ENCODE results near the gene PSMD1. TPM values are rescaled to one million over a fixed set of nuclear protein-coding genes. Genes with fewer than 3 reads are reported as not detected.
A peak's percentile ranks its signal among the peaks of the same experiment; 100 is the strongest.

The PSMD1 gene
- total RNA-seq, 2 donors from 2014 or later: 47.1 to 73.1 TPM

DNA sequence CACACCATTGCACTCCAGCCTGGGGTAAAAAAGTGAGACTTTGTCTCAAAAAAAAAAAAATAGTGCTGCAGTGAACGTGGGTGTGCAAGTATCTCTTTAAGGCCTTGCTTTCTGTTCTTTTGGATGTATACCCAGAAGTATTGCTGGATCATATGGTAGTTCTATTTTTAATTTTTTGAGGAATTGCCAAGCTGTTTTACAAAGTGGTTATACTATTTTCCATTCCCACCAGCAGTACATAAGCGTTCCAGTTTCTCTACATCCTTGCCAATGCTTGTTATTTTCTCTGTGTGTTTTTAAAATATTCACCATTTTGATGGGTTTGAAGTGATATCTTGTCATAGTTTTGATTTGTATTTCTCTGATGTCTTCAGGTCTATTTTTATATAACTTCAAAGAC is 154.8 kb downstream of the PSMD1 start:
- intact Hi-C loops (cut with DNase I): no loop called here
- Histone ChIP-seq H3K27me3 (replicated peaks; ENCODE audit: insufficient read depth) (no peaks in the 10 kb centered on the region), H3K4me1 (replicated peaks) (no peaks in the 10 kb centered on the region), H3K9me3 (no peaks in the 10 kb centered on the region), H3K36me3 (no peaks in the 10 kb centered on the region), H3K4me3 (no peak overlapping the region), H3K27ac (no peak overlapping the region)
- TF ChIP-seq POLR2AphosphoS5 (IDR thresholded peaks at IDR 0.05): no peak
- TF ChIP-seq, protein P1, sequence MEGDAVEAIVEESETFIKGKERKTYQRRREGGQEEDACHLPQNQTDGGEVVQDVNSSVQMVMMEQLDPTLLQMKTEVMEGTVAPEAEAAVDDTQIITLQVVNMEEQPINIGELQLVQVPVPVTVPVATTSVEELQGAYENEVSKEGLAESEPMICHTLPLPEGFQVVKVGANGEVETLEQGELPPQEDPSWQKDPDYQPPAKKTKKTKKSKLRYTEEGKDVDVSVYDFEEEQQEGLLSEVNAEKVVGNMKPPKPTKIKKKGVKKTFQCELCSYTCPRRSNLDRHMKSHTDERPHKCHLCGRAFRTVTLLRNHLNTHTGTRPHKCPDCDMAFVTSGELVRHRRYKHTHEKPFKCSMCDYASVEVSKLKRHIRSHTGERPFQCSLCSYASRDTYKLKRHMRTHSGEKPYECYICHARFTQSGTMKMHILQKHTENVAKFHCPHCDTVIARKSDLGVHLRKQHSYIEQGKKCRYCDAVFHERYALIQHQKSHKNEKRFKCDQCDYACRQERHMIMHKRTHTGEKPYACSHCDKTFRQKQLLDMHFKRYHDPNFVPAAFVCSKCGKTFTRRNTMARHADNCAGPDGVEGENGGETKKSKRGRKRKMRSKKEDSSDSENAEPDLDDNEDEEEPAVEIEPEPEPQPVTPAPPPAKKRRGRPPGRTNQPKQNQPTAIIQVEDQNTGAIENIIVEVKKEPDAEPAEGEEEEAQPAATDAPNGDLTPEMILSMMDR (IDR thresholded peaks at IDR 0.05): no peak
- no peak for TF ChIP-seq POLR2A (IDR thresholded peaks at IDR 0.05)
- no peak for DNase-seq (ENCODE audit: low spot score)
- 72% methylated on average over 2 of the region's 2 CpGs for WGBS

DNA sequence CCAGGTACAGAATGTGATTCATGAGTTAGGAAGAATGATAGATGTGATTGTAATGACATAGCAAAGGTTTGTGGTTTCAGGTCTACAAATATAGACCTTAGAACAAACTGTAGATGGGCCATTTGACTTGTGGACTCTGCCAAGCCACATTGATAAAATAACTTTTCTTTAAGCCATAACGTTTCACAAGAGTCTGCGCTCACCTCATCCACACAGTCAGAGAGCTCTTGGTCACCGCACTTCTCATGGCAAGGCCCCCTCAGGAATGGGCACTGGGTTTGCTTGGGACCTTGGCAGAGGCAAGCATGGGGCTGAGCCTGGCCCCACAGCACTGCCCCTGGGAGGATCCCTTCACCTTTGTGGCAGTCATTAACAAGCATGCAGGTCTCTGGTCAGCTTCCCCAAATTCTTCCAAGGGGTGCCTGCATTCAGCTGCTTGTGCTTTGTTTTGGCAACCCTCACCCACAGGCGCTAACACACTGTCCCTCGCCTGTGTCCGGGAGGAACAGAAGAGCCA is 155.7 kb downstream of the PSMD1 start:
- H3K27me3 ChIP-seq (replicated peaks; ENCODE audit: insufficient read depth): no peaks in the 10 kb centered on the region
- no peak overlapping the region for H3K27ac ChIP-seq
- WGBS: 78% methylated on average over 6 of the region's 6 CpGs
- intact Hi-C loops (cut with DNase I): no loop called here
- TF ChIP-seq POLR2AphosphoS5 (IDR thresholded peaks at IDR 0.05) (peak; percentile 23), POLR2A (IDR thresholded peaks at IDR 0.05) (no peak)
- H3K36me3 ChIP-seq: no peaks in the 10 kb centered on the region
- no peaks in the 10 kb centered on the region for H3K9me3 ChIP-seq
- no peak overlapping the region for H3K4me3 ChIP-seq
- H3K4me1 ChIP-seq (replicated peaks): no peaks in the 10 kb centered on the region
- no peak for DNase-seq (ENCODE audit: low spot score)

DNA sequence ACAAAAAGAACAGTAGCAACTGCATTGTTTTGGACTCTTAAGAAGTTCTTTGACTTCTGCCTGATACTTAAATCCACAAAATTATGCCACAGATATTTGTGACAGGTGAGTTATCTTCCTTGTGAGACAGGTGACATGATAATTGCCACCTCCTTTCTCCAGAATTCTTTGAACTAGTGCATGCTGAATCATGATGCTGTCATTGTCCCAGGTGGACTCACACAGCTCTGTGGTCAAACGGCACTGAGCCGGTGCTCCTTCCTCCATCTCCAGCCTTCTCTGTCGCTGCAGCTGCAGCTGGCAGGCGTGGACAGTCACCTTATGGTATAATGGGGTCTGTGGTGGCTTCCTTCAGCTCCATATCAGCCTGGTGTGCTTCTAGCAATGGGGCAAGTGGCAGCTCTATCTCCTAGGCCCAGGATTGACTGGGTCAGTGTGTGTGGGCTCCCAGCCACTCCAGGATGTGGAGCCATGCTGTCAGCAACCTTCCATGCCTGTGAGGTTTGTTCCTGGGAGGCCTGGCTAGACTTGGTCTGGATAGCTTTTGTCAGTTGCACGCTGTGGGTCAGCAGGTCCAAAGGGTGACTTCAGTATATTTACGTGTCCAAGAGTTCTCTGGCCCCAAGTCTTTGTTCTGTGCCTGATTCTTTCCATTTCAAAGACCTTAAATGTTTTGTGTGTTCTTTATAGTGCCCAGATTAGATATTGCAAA is 157.4 kb downstream of the PSMD1 start:
- Histone ChIP-seq H3K27ac (no peak overlapping the region), H3K4me1 (replicated peaks) (no peaks in the 10 kb centered on the region), H3K27me3 (replicated peaks; ENCODE audit: insufficient read depth) (no peaks in the 10 kb centered on the region), H3K4me3 (no peak overlapping the region), H3K9me3 (no peaks in the 10 kb centered on the region), H3K36me3 (no peaks in the 10 kb centered on the region)
- intact Hi-C loops (cut with DNase I): no loop called here
- DNase-seq (ENCODE audit: low spot score): no peak
- 93% methylated on average over 6 of the region's 6 CpGs for WGBS
- TF ChIP-seq POLR2A (IDR thresholded peaks at IDR 0.05) (no peak), POLR2AphosphoS5 (IDR thresholded peaks at IDR 0.05) (no peak)
- TF ChIP-seq, protein P1 (IDR thresholded peaks at IDR 0.05): no peak

DNA sequence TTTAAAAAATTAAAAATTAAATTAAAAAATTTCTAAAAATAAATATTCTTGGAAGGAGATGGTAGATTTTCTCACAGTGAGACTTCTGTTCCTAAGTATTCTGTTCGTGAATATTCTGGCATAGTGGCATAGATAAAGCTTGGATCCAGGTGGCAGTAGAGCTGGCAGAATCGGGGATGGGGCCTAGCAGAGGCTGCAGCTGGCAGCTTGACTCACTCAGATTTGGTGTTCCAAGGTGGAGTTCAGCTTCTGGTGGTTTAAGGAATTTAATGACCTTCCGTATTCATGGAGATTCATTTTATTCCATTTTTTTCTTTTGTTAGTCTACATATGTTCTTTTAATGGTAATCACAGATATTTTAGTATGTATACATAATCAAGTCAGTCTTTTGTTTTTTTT is 161.7 kb downstream of the PSMD1 start:
- H3K4me3 ChIP-seq: no peak overlapping the region
- no peak overlapping the region for H3K27ac ChIP-seq
- no peaks in the 10 kb centered on the region for H3K4me1 ChIP-seq (replicated peaks)
- DNase-seq (ENCODE audit: low spot score): no peak
- intact Hi-C loops (cut with DNase I): no loop called here
- TF ChIP-seq POLR2A (IDR thresholded peaks at IDR 0.05): no peak
- TF ChIP-seq, protein P1 (IDR thresholded peaks at IDR 0.05): no peak
- no peak for TF ChIP-seq POLR2AphosphoS5 (IDR thresholded peaks at IDR 0.05)
- no peaks in the 10 kb centered on the region for H3K9me3 ChIP-seq
- 81% methylated on average over 3 of the region's 3 CpGs for WGBS
- H3K27me3 ChIP-seq (replicated peaks; ENCODE audit: insufficient read depth): no peaks in the 10 kb centered on the region
- H3K36me3 ChIP-seq: no peaks in the 10 kb centered on the region

DNA sequence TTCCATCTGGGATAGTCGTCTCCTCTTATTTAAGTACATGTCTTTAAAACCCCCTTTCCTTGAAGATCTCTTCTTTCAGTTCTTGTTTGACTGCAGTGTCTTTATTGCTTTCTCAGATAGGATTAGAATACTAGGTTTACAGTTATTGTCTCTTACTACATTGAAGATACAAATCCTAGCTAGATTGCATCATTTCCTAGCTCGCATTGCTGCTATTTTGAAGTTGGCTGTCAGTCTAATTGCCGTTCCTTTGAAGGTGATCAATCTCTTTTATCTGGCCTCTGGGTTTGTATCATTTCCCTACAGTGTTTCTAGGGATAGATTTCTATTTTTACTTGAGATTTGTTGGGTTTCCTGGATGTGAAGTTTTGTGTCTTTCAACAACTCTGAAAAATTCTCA is 162.6 kb downstream of the PSMD1 start:
- TF ChIP-seq POLR2AphosphoS5 (IDR thresholded peaks at IDR 0.05) (no peak), POLR2A (IDR thresholded peaks at IDR 0.05) (no peak)
- TF ChIP-seq, protein P1 (IDR thresholded peaks at IDR 0.05): no peak
- no peak for DNase-seq (ENCODE audit: low spot score)
- H3K27ac ChIP-seq: no peak overlapping the region
- no peak overlapping the region for H3K4me3 ChIP-seq
- no peaks in the 10 kb centered on the region for H3K9me3 ChIP-seq
- no peaks in the 10 kb centered on the region for H3K4me1 ChIP-seq (replicated peaks)
- no peaks in the 10 kb centered on the region for H3K36me3 ChIP-seq
- H3K27me3 ChIP-seq (replicated peaks; ENCODE audit: insufficient read depth): no peaks in the 10 kb centered on the region
- intact Hi-C loops (cut with DNase I): no loop called here
- WGBS: 91% methylated on average over 3 of the region's 3 CpGs

Measured in prostate gland (tissue), 2 donors.